OCI-LY7 (cell line): ENCODE measurements around the gene GLMP. TPM values are rescaled to one million over a fixed set of nuclear protein-coding genes. Genes with fewer than 3 reads are reported as not detected.
A peak's percentile ranks its signal among the peaks of the same experiment; 100 is the strongest.
"Not testable (repeated sequence)": the region's sequence is repeated elsewhere in the genome, so short reads cannot be mapped to it uniquely, and the experiment has no call there.

Experiments
- BruUV-seq: library from RNA; stranded (reverse); fragments of 400-500 nt; replicated peaks from 2 replicates; lab custom pipeline; 2021; lab: Mats Ljungman, UMichigan
- CTCF ChIA-PET: fragments of 300-600 bp; sonication (Branson Sonifier 250); formaldehyde crosslinking; loops from one replicate; lab custom pipeline; 2022; ENCODE audit warnings: antibody characterized with exemption; ENCODE audit not compliant: unreplicated experiment; lab: Charles Lee
- POLR2A ChIA-PET: fragments of 300-600 bp; sonication (Branson Sonifier 250); formaldehyde crosslinking; loops from one replicate; lab custom pipeline; 2022; ENCODE audit warnings: antibody characterized with exemption; lab: Charles Lee
- DNase-seq: peaks from one replicate; pipeline ENCODE4 v3.0.0-alpha.2; 2015; ENCODE audit warnings: low spot score
- H2AFZ ChIP-seq: fragments of 200-600 bp; sonication (generic), shearing (Covaris generic); 2 replicates; pipeline ENCODE4 v1.6.1; 2014; ENCODE audit warnings: mild to moderate bottlenecking, antibody characterized with exemption, low read length, moderate library complexity
- H3K27ac ChIP-seq: fragments of 200-600 bp; sonication (generic); 2 replicates; pipeline ENCODE4 v1.5.1; 2014; ENCODE audit warnings: mixed run types, low read depth, mild to moderate bottlenecking, moderate library complexity, low read length, inconsistent platforms; ENCODE audit not compliant: poor library complexity, severe bottlenecking
- H3K36me3 ChIP-seq: fragments of 200-600 bp; sonication (generic); 2 replicates; pipeline ENCODE4 v1.6.1; 2014; ENCODE audit warnings: mild to moderate bottlenecking, antibody characterized with exemption, low read length, moderate library complexity, mixed read lengths; ENCODE audit not compliant: insufficient read depth
- H3K4me1 ChIP-seq: fragments of 200-600 bp; sonication (generic); 2 replicates; pipeline ENCODE4 v1.5.1; 2014; ENCODE audit warnings: mild to moderate bottlenecking, low read length; ENCODE audit not compliant: insufficient read depth, poor library complexity, severe bottlenecking
- H3K4me2 ChIP-seq: fragments of 200-600 bp; sonication (generic); 2 replicates; pipeline ENCODE4 v1.6.1; 2014; ENCODE audit warnings: mild to moderate bottlenecking, low read length
- H3K4me3 ChIP-seq: fragments of 200-600 bp; sonication (generic); 2 replicates; pipeline ENCODE4 v1.5.1; 2014; ENCODE audit warnings: mild to moderate bottlenecking, low read depth, low read length; ENCODE audit not compliant: poor library complexity, severe bottlenecking
- H3K79me2 ChIP-seq: fragments of 200-600 bp; sonication (generic); 2 replicates; pipeline ENCODE4 v1.6.1; 2016; ENCODE audit warnings: low read depth, mild to moderate bottlenecking, low read length, moderate library complexity, mixed read lengths; ENCODE audit not compliant: insufficient read depth
- H3K9me2 ChIP-seq: fragments of 200-600 bp; sonication (generic); 2 replicates; pipeline ENCODE4 v1.6.1; 2016; ENCODE audit warnings: mild to moderate bottlenecking, low read length, mixed read lengths; ENCODE audit not compliant: insufficient read depth
- H3K9me3 ChIP-seq: fragments of 200-600 bp; sonication (generic); 2 replicates; pipeline ENCODE4 v1.6.1; 2014; ENCODE audit warnings: mild to moderate bottlenecking, mixed run types, low read length, mixed read lengths
- H4K20me1 ChIP-seq: fragments of 200-600 bp; sonication (generic); 2 replicates; pipeline ENCODE4 v1.6.1; 2014; ENCODE audit warnings: mild to moderate bottlenecking, antibody characterized with exemption, low read length, moderate library complexity, mixed read lengths; ENCODE audit not compliant: insufficient read depth
- CTCF ChIP-seq: fragments of 200-600 bp; sonication (generic); conservative IDR thresholded peaks from 2 replicates; pipeline ENCODE4 v1.5.1; 2014; ENCODE audit warnings: mild to moderate bottlenecking, antibody characterized with exemption, low read length, moderate library complexity, mixed read lengths
- EZH2phosphoT487 ChIP-seq: fragments of 200-600 bp; sonication (generic); IDR thresholded peaks from 2 replicates; pipeline ENCODE4 v1.6.1; 2018; ENCODE audit warnings: low read depth, borderline replicate concordance, mild to moderate bottlenecking, mixed run types, antibody characterized with exemption, low read length, moderate library complexity, mixed read lengths
- intact Hi-C: fragments of 100-400 bp; cut with micrococcal nuclease; formaldehyde crosslinking; loops from one replicate; pipeline ENCODE4 v1.10.0; 2022; ENCODE audit not compliant: unreplicated experiment
- total RNA-seq, 2 experiments: library from RNA; depleted of rRNA in 1 of 2; stranded (reverse); fragments of >200 nt in 1 of 2; shearing (Covaris generic) in 1 of 2; gene quantifications; 2 replicates each; pipeline ENCODE4 v1.2.3, GENCODE V29; 2014 to 2022

The GLMP gene
- total RNA-seq, 2 experiments from 2014 or later, result 0.60 to 4.9 TPM

GRCh38 chr1:156336242-156336641 is 40.8 kb upstream of the GLMP start:
- POLR2A ChIA-PET, result interaction anchor here (0.8 kb wide), 1 partner anchor 69 kb away, joined by 3 read pairs; no protein-coding TSS in a partner anchor

GRCh38 chr1:156323179-156323578 is 27.7 kb upstream of the GLMP start:
- intact Hi-C loops, CTCF ChIA-PET, H3K4me1 ChIP-seq, POLR2A ChIA-PET, H3K9me2 ChIP-seq, BruUV-seq, H2AFZ ChIP-seq, H3K4me3 ChIP-seq, DNase-seq, H3K27ac ChIP-seq, H3K9me3 ChIP-seq, H3K4me2 ChIP-seq, H3K79me2 ChIP-seq, H4K20me1 ChIP-seq: not testable (repeated sequence)
- peaks cover 88% of the 10 kb centered on the region for H3K36me3 ChIP-seq

More at GRCh38 chr1:156336242-156336641, 40.8 kb upstream of the GLMP start:
- peak overlapping the region; percentile 92 for H3K4me2 ChIP-seq
- no peak for TF ChIP-seq EZH2phosphoT487
- TF ChIP-seq CTCF, result peak; percentile 78
- TSS peak; percentile 53 for BruUV-seq
- no peak overlapping the region for H2AFZ ChIP-seq
- CTCF ChIA-PET, result no interaction called here
- no peaks in the 10 kb centered on the region for H3K9me2 ChIP-seq
- H3K36me3 ChIP-seq, result peaks cover 65% of the 10 kb centered on the region
- intact Hi-C loops, result loop anchor here (5.0 kb wide), 2 partner anchors 156 to 184 kb away; partner anchors contain the start of gene SEMA4A
- peaks cover 26% of the 10 kb centered on the region for H3K4me1 ChIP-seq
- no peak overlapping the region for H3K27ac ChIP-seq
- H3K9me3 ChIP-seq, result peaks cover 4% of the 10 kb centered on the region; the same call in 1 of the 2 replicates
- peak overlapping the region; percentile 98 for H3K4me3 ChIP-seq
- DNase-seq, result peak; percentile 54
- peaks cover 59% of the 10 kb centered on the region for H3K79me2 ChIP-seq
- H4K20me1 ChIP-seq, result peaks cover 23% of the 10 kb centered on the region

GRCh38 chr1:156320560-156320959 is 25.1 kb upstream of the GLMP start:
- CTCF ChIA-PET, result no interaction called here
- intact Hi-C loops, result no loop called here
- POLR2A ChIA-PET, result no interaction called here
- no peak for DNase-seq
- TF ChIP-seq CTCF (no peak), EZH2phosphoT487 (no peak)
- no TSS peak for BruUV-seq
- Histone ChIP-seq H2AFZ (no peak overlapping the region), H3K4me3 (no peak overlapping the region), H3K79me2 (no peaks in the 10 kb centered on the region), H3K36me3 (peaks cover 97% of the 10 kb centered on the region), H3K4me2 (no peak overlapping the region), H3K9me3 (no peaks in the 10 kb centered on the region), H3K4me1 (no peaks in the 10 kb centered on the region), H3K27ac (no peak overlapping the region), H3K9me2 (no peaks in the 10 kb centered on the region), H4K20me1 (no peaks in the 10 kb centered on the region)
